Measurements from ENCODE around the gene AKAP3.

The AKAP3 gene

DNA sequence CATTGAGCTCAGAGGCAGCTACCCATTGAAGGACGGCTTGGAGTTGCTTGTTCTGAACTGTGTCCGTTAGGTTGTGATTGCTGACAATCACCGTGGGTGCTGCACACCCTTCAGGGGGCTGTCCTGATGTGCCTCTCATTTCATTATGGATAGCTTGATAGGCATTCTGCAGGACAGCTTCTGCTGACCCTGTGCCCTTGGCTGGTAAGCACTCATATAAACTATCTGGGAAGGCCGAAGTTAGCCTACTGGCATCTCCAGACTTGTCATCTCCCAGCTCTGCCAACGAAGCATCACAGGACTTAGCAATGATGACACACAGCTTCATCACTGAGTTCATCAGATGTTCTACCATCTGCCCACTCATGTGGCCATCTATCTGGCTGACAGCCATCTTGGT lies 22.3 kb downstream of the AKAP3 start:
- Histone ChIP-seq H3K4me3 (ENCODE audit: low read length) (no peak overlapping the region), H3K4me2 (ENCODE audit: low read length) (no peak overlapping the region), H3F3A (ENCODE audit: control insufficient read depth, insufficient read depth) (no peaks in the 10 kb centered on the region), H3K9me3 (ENCODE audit: control insufficient read depth, insufficient read depth, low read length) (no peaks in the 10 kb centered on the region), H4K20me1 (ENCODE audit: control insufficient read depth, insufficient read depth, low read depth, low read length) (no peaks in the 10 kb centered on the region), H3K36me3 (ENCODE audit: control insufficient read depth, low read length) (no peaks in the 10 kb centered on the region), H3K79me2 (ENCODE audit: control insufficient read depth, low read length) (no peaks in the 10 kb centered on the region), H3K9me2 (replicated peaks; ENCODE audit: control insufficient read depth, low read length) (no peaks in the 10 kb centered on the region), H3K27me3 (ENCODE audit: control insufficient read depth, low read length) (peaks cover 10% of the 10 kb centered on the region), H3K27ac (ENCODE audit: low read depth, low read length) (no peak overlapping the region), H3K4me1 (ENCODE audit: control insufficient read depth, low read length) (no peaks in the 10 kb centered on the region)
- TF ChIP-seq EZH2phosphoT487 (IDR thresholded peaks at IDR 0.05; ENCODE audit: borderline replicate concordance, low read length) = no peak
- TF ChIP-seq, protein P1, sequence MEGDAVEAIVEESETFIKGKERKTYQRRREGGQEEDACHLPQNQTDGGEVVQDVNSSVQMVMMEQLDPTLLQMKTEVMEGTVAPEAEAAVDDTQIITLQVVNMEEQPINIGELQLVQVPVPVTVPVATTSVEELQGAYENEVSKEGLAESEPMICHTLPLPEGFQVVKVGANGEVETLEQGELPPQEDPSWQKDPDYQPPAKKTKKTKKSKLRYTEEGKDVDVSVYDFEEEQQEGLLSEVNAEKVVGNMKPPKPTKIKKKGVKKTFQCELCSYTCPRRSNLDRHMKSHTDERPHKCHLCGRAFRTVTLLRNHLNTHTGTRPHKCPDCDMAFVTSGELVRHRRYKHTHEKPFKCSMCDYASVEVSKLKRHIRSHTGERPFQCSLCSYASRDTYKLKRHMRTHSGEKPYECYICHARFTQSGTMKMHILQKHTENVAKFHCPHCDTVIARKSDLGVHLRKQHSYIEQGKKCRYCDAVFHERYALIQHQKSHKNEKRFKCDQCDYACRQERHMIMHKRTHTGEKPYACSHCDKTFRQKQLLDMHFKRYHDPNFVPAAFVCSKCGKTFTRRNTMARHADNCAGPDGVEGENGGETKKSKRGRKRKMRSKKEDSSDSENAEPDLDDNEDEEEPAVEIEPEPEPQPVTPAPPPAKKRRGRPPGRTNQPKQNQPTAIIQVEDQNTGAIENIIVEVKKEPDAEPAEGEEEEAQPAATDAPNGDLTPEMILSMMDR (IDR thresholded peaks at IDR 0.05; ENCODE audit: low read depth, low read length, poor library complexity, severe bottlenecking) = no peak

DNA sequence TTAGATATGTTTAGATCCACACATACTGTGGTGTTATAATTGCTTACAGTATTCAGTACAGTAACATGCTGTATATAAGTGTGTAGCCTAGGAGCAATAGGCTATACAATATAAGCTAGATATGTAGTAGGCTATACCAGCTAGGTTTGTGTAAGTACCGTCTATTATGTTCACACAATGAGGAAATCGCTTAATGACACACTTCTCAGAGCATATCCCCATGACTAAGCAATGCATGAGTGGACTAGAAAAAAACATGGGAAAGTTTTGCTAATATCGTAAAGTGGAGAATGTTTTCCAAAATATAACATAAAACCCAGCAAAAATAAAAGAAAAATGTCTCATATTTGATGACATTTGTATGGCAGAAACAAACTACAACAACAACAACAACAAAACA lies 27.3 kb downstream of the AKAP3 start:
- no peaks in the 10 kb centered on the region for H3F3A ChIP-seq (ENCODE audit: control insufficient read depth, insufficient read depth)
- no peak overlapping the region for H3K27ac ChIP-seq (ENCODE audit: low read depth, low read length)
- no peak overlapping the region for H3K4me3 ChIP-seq (ENCODE audit: low read length)
- H3K4me1 ChIP-seq (ENCODE audit: control insufficient read depth, low read length) = no peaks in the 10 kb centered on the region
- H4K20me1 ChIP-seq (ENCODE audit: control insufficient read depth, insufficient read depth, low read depth, low read length) = no peaks in the 10 kb centered on the region
- no peaks in the 10 kb centered on the region for H3K9me2 ChIP-seq (replicated peaks; ENCODE audit: control insufficient read depth, low read length)
- TF ChIP-seq, protein P1 (IDR thresholded peaks at IDR 0.05; ENCODE audit: low read depth, low read length, poor library complexity, severe bottlenecking) = no peak
- TF ChIP-seq EZH2phosphoT487 (IDR thresholded peaks at IDR 0.05; ENCODE audit: borderline replicate concordance, low read length) = no peak
- H3K79me2 ChIP-seq (ENCODE audit: control insufficient read depth, low read length) = no peaks in the 10 kb centered on the region
- no peaks in the 10 kb centered on the region for H3K9me3 ChIP-seq (ENCODE audit: control insufficient read depth, insufficient read depth, low read length)
- no peak overlapping the region for H3K4me2 ChIP-seq (ENCODE audit: low read length)
- H3K36me3 ChIP-seq (ENCODE audit: control insufficient read depth, low read length) = no peaks in the 10 kb centered on the region
- no peaks in the 10 kb centered on the region for H3K27me3 ChIP-seq (ENCODE audit: control insufficient read depth, low read length)

DNA sequence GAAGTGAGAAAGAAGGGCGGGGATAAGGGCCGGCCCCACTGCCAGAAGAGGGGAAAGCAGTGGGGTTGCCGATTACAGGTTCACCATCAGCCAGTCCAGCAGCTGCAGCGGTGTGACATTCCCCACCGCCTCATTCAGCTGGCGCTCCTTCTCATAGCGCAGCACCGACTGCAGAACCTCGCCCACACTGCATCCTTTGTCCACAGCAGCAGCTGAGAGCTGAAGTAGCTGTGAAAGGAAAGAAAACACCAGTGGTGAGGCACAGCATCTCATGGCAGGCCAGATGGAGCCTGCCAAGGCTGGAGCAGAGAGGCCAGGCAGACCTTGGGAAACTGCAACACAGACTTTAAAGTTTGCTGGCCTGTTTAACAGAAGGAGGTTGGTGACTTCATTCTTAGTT lies 33.2 kb downstream of the AKAP3 start:
- no peaks in the 10 kb centered on the region for H3K79me2 ChIP-seq (ENCODE audit: control insufficient read depth, low read length)
- no peaks in the 10 kb centered on the region for H3F3A ChIP-seq (ENCODE audit: control insufficient read depth, insufficient read depth)
- no peaks in the 10 kb centered on the region for H3K4me1 ChIP-seq (ENCODE audit: control insufficient read depth, low read length)
- no peak for TF ChIP-seq EZH2phosphoT487 (IDR thresholded peaks at IDR 0.05; ENCODE audit: borderline replicate concordance, low read length)
- TF ChIP-seq, protein P1 (IDR thresholded peaks at IDR 0.05; ENCODE audit: low read depth, low read length, poor library complexity, severe bottlenecking) = no peak
- H3K9me2 ChIP-seq (replicated peaks; ENCODE audit: control insufficient read depth, low read length) = no peaks in the 10 kb centered on the region
- H3K27ac ChIP-seq (ENCODE audit: low read depth, low read length) = no peak overlapping the region
- H3K27me3 ChIP-seq (ENCODE audit: control insufficient read depth, low read length) = no peaks in the 10 kb centered on the region
- H4K20me1 ChIP-seq (ENCODE audit: control insufficient read depth, insufficient read depth, low read depth, low read length) = no peaks in the 10 kb centered on the region
- H3K4me3 ChIP-seq (ENCODE audit: low read length) = no peak overlapping the region
- H3K9me3 ChIP-seq (ENCODE audit: control insufficient read depth, insufficient read depth, low read length) = no peaks in the 10 kb centered on the region
- no peak overlapping the region for H3K4me2 ChIP-seq (ENCODE audit: low read length)
- H3K36me3 ChIP-seq (ENCODE audit: control insufficient read depth, low read length) = peaks cover 16% of the 10 kb centered on the region

DNA sequence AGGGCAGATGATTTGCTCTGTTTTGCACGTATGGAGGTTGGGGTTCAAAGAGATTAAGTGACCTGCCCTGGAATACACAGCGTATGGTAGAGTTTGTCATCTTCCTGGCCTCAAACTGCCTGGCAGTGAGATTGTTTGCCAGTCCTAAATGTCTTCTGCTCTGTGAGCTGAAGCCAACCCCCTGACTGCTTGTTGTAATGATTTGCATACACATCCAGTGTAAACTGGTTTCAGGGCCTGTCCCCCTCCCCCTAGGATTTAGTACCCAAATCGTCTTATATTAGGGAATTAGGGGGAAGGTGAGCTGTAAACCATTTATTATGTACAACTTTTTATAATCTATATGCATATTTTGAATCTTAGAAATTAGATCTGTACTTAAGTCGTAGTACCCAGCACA lies 38.4 kb downstream of the AKAP3 start:
- Histone ChIP-seq H3K27ac (ENCODE audit: low read depth, low read length) (no peak overlapping the region), H3K9me2 (replicated peaks; ENCODE audit: control insufficient read depth, low read length) (no peaks in the 10 kb centered on the region), H3K4me2 (ENCODE audit: low read length) (no peak overlapping the region), H3K4me3 (ENCODE audit: low read length) (no peak overlapping the region), H3K79me2 (ENCODE audit: control insufficient read depth, low read length) (peaks cover 13% of the 10 kb centered on the region), H3F3A (ENCODE audit: control insufficient read depth, insufficient read depth) (no peaks in the 10 kb centered on the region), H3K27me3 (ENCODE audit: control insufficient read depth, low read length) (no peaks in the 10 kb centered on the region), H4K20me1 (ENCODE audit: control insufficient read depth, insufficient read depth, low read depth, low read length) (no peaks in the 10 kb centered on the region), H3K9me3 (ENCODE audit: control insufficient read depth, insufficient read depth, low read length) (no peaks in the 10 kb centered on the region), H3K4me1 (ENCODE audit: control insufficient read depth, low read length) (peaks cover 4% of the 10 kb centered on the region), H3K36me3 (ENCODE audit: control insufficient read depth, low read length) (peaks cover 20% of the 10 kb centered on the region)
- TF ChIP-seq, protein P1 (IDR thresholded peaks at IDR 0.05; ENCODE audit: low read depth, low read length, poor library complexity, severe bottlenecking) = no peak

Measured in DOHH2 (cell line).